ENCODE measurements around the gene PTPRU.

Gene PTPRU

GRCh38 chr1:29267321-29268070 lies 31.2 kb downstream of the PTPRU start:
- DNase-seq (ENCODE audit: low spot score), result no peak

- DNase-seq (ENCODE audit: low spot score), result no peak
Measured at GRCh38 chr1:29269382-29269781, 33.1 kb downstream of the PTPRU start.

- DNase-seq (ENCODE audit: low spot score), result no peak
Measured at GRCh38 chr1:29270929-29271521, 34.7 kb downstream of the PTPRU start.

- DNase-seq (ENCODE audit: low spot score), result no peak
Measured at GRCh38 chr1:29271724-29272123, 35.4 kb downstream of the PTPRU start.

GRCh38 chr1:29272147-29272907 lies 36.0 kb downstream of the PTPRU start:
- DNase-seq (ENCODE audit: low spot score), result no peak

GRCh38 chr1:29275435-29275834 lies 39.1 kb downstream of the PTPRU start:
- no peak for DNase-seq (ENCODE audit: low spot score)

GRCh38 chr1:29278124-29278523 lies 41.8 kb downstream of the PTPRU start:
- no peak for DNase-seq (ENCODE audit: low spot score)

GRCh38 chr1:29279406-29279805 lies 43.1 kb downstream of the PTPRU start:
- DNase-seq (ENCODE audit: low spot score), result no peak

- no peak for DNase-seq (ENCODE audit: low spot score)
Measured at GRCh38 chr1:29279951-29280391, 43.6 kb downstream of the PTPRU start.

- DNase-seq (ENCODE audit: low spot score), result no peak
Measured at GRCh38 chr1:29280409-29281131, 44.2 kb downstream of the PTPRU start.

- DNase-seq (ENCODE audit: low spot score), result no peak
Measured at GRCh38 chr1:29281571-29281970, 45.2 kb downstream of the PTPRU start.

GRCh38 chr1:29282135-29282923 lies 46.0 kb downstream of the PTPRU start:
- no peak for DNase-seq (ENCODE audit: low spot score)

GRCh38 chr1:29282924-29283803 lies 46.8 kb downstream of the PTPRU start:
- DNase-seq (ENCODE audit: low spot score), result peak; percentile 88

GRCh38 chr1:29283804-29284195 lies 47.5 kb downstream of the PTPRU start:
- DNase-seq (ENCODE audit: low spot score), result no peak

GRCh38 chr1:29284286-29284960 lies 48.1 kb downstream of the PTPRU start:
- no peak for DNase-seq (ENCODE audit: low spot score)

GRCh38 chr1:29284961-29285560 lies 48.7 kb downstream of the PTPRU start:
- no peak for DNase-seq (ENCODE audit: low spot score)

GRCh38 chr1:29285771-29286170 lies 49.4 kb downstream of the PTPRU start:
- DNase-seq (ENCODE audit: low spot score), result no peak

GRCh38 chr1:29286194-29286767 lies 50.0 kb downstream of the PTPRU start:
- no peak for DNase-seq (ENCODE audit: low spot score)

- DNase-seq (ENCODE audit: low spot score), result no peak
Measured at GRCh38 chr1:29289493-29289892, 53.2 kb downstream of the PTPRU start.

All from cerebellar cortex (tissue), 1 donor.